AG04450 (cell line): ENCODE results near the gene FAXDC2. TPM values are rescaled to one million over a fixed set of nuclear protein-coding genes. Genes with fewer than 3 reads are reported as not detected.

Experiments used
- CTCF ChIA-PET: fragments of 300-600, 350-600 bp; formaldehyde crosslinking; extraction: SDS; loops from one replicate; lab custom pipeline; 2022; ENCODE audit warnings: antibody characterized with exemption, inconsistent platforms; lab: Charles Lee
- POLR2A ChIA-PET: fragments of 350-600 bp; formaldehyde crosslinking; extraction: SDS; loops from one replicate; lab custom pipeline; 2021; ENCODE audit warnings: antibody characterized with exemption, inconsistent platforms; lab: Yijun Ruan, JAX
- DNase-seq: peaks from one replicate; pipeline ENCODE4 v3.0.0-alpha.2; 2011; ENCODE audit warnings: low read depth, low spot score
- H3K27ac ChIP-seq: one replicate; pipeline ENCODE4 v1.5.1; 2012; ENCODE audit warnings: low read depth, low read length, control low read depth
- H3K27me3 ChIP-seq: one replicate; pipeline ENCODE4 v1.6.0; 2012; ENCODE audit warnings: low read length; ENCODE audit not compliant: control insufficient read depth, insufficient read depth
- H3K4me3 ChIP-seq: 2 replicates; pipeline ENCODE4 v1.5.1; 2011; ENCODE audit warnings: mild to moderate bottlenecking, low read depth, low read length, control low read depth
- H3K9me3 ChIP-seq: 2 replicates; pipeline ENCODE4 v1.5.1; 2012; ENCODE audit warnings: low read length; ENCODE audit not compliant: control insufficient read depth, insufficient read depth
- CTCF ChIP-seq: IDR thresholded peaks from 2 replicates; pipeline ENCODE4 v1.5.1; 2011; ENCODE audit warnings: low read depth, low read length, control low read depth, inconsistent platforms
- polyA plus RNA-seq: library from polyadenylated mRNA; depleted of rRNA; stranded (reverse); fragments of >200 nt; gene quantifications from 2 replicates; pipeline ENCODE4 v1.2.3, GENCODE V29; 2011

FAXDC2 gene
- polyA plus RNA-seq, 1 experiment: 21.1 TPM

- ChIA-PET CTCF (interaction anchor here (1.0 to 1.4 kb wide), 2 partner anchors 9 to 11 kb away, joined by 3 to 4 read pairs; no protein-coding TSS in a partner anchor), POLR2A (no interaction called here)
- Histone ChIP-seq H3K27me3 (no peaks in the 10 kb centered on the region), H3K27ac (peak overlapping the region; percentile 33), H3K4me3 (no peak overlapping the region), H3K9me3 (no peaks in the 10 kb centered on the region)
- no peak for DNase-seq
- no peak for TF ChIP-seq CTCF
Measured at GRCh38 chr5:154800582-154800981, 49.8 kb downstream of the FAXDC2 start.

- no peak for TF ChIP-seq CTCF
- POLR2A ChIA-PET: interaction anchor here (1.0 kb wide), 1 partner anchor 44 kb away, joined by 8 read pairs; no protein-coding TSS in a partner anchor
- no peak for DNase-seq
- no peaks in the 10 kb centered on the region for H3K27me3 ChIP-seq
- no peak overlapping the region for H3K4me3 ChIP-seq
- H3K27ac ChIP-seq: no peak overlapping the region
- CTCF ChIA-PET: no interaction called here
- H3K9me3 ChIP-seq: no peaks in the 10 kb centered on the region
Measured at GRCh38 chr5:154797762-154798161, 52.6 kb downstream of the FAXDC2 start.

GRCh38 chr5:154795235-154795596 is 55.2 kb downstream of the FAXDC2 start:
- H3K27me3 ChIP-seq: no peaks in the 10 kb centered on the region
- H3K9me3 ChIP-seq: no peaks in the 10 kb centered on the region
- H3K4me3 ChIP-seq: no peak overlapping the region
- TF ChIP-seq CTCF: no peak
- CTCF ChIA-PET: interaction anchor here (0.5 kb wide), 1 partner anchor 22 kb away, joined by 4 read pairs; no protein-coding TSS in a partner anchor
- POLR2A ChIA-PET: interaction anchor here (0.6 to 1.5 kb wide), 2 partner anchors 17 to 370 kb away, joined by 3 to 5 read pairs; no protein-coding TSS in a partner anchor
- H3K27ac ChIP-seq: no peak overlapping the region
- no peak for DNase-seq

GRCh38 chr5:154794525-154795234 is 55.7 kb downstream of the FAXDC2 start:
- peak; percentile 29 for DNase-seq
- no peak overlapping the region for H3K27ac ChIP-seq
- POLR2A ChIA-PET: interaction anchor here (0.9 to 1.5 kb wide), 4 partner anchors 13 to 148 kb away, joined by 4 to 5 read pairs (median 4); no protein-coding TSS in a partner anchor
- H3K4me3 ChIP-seq: no peak overlapping the region
- CTCF ChIA-PET: interaction anchor here (1.1 kb wide), 1 partner anchor 144 kb away, joined by 4 read pairs; no protein-coding TSS in a partner anchor
- no peaks in the 10 kb centered on the region for H3K27me3 ChIP-seq
- H3K9me3 ChIP-seq: no peaks in the 10 kb centered on the region
- no peak for TF ChIP-seq CTCF
